ENCODE measurements around the gene MRPL17. TPM values are rescaled to one million over a fixed set of nuclear protein-coding genes. Genes with fewer than 3 reads are reported as not detected.

MRPL17 gene
- total and polyA plus RNA-seq, 7 experiments from 2014 or later = 10.0 to 70.3 (median 26.4) TPM

DNA sequence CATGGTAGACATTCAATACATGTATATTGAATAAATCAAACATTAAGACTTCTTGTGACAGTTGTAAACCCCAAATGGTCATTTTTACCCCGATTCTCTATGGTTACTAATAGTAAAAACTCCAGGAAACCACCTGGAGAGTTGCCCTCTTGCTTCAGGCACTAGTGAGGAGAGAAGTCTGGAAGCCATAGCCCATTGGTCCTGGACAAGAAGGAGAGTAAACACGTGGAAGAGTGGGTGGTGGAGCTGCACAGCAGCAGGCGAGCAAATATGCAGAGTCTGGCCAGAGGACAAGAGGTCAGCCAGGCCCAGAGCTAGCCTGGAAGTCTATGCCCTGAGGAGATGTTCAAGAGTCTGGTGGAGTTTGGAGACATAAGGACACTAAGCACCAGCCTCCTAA is 45.3 kb downstream of the MRPL17 start:
- Mint-ChIP-seq H3K4me1 (peaks cover 0 to 7% (median 5%) of the 10 kb centered on the region in 7 donors), H3K36me3 (peaks cover 0 to 14% (median 5%) of the 10 kb centered on the region in 5 donors), H3K4me3 (no peak overlapping the region), H3K27ac (no peak overlapping the region), H3K9me3 (no peaks in the 10 kb centered on the region), H3K27me3 (no peaks in the 10 kb centered on the region)
- ChIA-PET POLR2A (interaction anchor here (0.9 kb wide), 1 partner anchor 19 kb away, joined by 3 read pairs; the partner anchor contains the start of gene TPP1), CTCF (no interaction called here)
- Histone ChIP-seq H3K27me3 (ENCODE audit: control insufficient read depth in 2 of 2, insufficient read depth in 2 of 2, low read length in 2 of 2) (no peaks in the 10 kb centered on the region), H3K36me3 (ENCODE audit: control insufficient read depth in 2 of 3, insufficient read depth in 3 of 3, low read length in 3 of 3) (peaks cover 0 to 30% (median 0%) of the 10 kb centered on the region in 3 experiments), H3K4me1 (ENCODE audit: control insufficient read depth in 2 of 2, insufficient read depth in 2 of 2, low read length in 2 of 2) (no peaks in the 10 kb centered on the region), H3K4me3 (ENCODE audit: low read length) (no peak overlapping the region), H3K27ac (ENCODE audit: low read depth, low read length) (no peak overlapping the region), H3K9me3 (ENCODE audit: control insufficient read depth in 2 of 3, low read length in 3 of 3) (no peaks in the 10 kb centered on the region)
- DNase-seq = no peak
- ATAC-seq = no peak
- intact Hi-C loops (cut with micrococcal nuclease) = no loop called here

DNA sequence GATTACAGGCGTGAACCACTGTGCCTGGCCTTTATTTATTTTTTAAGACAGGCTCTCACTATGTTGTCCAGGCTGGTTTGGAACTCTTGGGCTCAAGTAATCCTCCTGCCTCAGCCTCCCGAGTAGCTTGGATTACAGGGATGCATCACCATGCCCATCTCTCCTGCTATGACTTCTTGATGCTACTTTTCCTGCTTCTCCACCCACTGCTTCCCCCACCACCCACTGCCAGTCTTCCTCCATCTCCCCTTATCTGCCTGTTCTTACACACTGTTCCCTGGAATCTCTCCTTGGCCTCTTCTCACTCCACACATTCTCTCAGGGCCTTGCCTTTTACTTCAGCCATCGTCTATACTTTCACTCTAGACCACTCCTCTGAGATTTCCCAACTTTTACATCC is 46.7 kb downstream of the MRPL17 start:
- POLR2A ChIA-PET = interaction anchor here (1.4 kb wide), 1 partner anchor 17 kb away, joined by 4 read pairs; the partner anchor contains the start of gene TPP1

DNA sequence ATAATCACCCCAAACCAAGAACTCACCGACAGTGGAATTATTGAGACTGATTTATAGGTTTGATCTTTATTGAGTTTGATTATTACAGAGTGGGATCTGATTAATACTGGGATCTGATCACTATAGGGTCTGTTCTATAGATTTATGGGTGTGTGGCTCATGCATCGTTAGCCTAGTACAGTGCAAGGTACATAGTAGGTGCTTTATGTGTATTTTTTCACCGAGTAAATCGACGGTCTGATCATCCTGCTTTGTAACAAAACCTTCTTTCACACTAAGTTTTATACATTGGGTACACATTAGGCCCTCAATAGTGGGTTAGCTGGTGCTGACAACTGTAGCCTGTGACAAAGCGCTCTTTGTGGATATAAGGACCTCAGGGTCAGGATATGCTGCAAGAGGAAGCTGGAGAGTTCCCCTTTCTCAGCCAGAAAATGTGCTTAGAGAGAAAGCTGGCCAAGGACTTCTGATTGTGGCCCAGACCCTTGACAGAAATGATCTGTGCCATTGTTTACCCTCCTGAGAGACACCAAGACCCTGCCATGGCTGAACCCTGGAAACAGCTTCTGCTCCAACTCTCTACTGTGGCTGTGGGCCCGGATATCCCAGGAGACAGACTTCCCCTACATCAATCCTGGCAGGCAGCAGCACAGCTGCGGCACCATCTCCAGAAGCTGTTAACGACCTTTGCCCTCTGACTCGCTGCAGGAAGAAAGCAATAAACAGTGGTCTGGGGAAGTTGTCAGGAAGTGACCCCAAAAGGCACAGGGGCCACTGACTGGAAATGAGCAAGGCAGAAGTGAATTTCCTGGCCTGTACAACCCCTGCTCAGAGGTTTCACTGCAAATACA is 47.8 kb downstream of the MRPL17 start:
- Histone ChIP-seq H3K9me3 (ENCODE audit: control insufficient read depth in 2 of 3, low read length in 3 of 3) (no peaks in the 10 kb centered on the region), H3K36me3 (ENCODE audit: control insufficient read depth in 2 of 3, insufficient read depth in 3 of 3, low read length in 3 of 3) (peaks cover 0 to 46% (median 0%) of the 10 kb centered on the region in 3 experiments), H3K4me1 (ENCODE audit: control insufficient read depth in 2 of 2, insufficient read depth in 2 of 2, low read length in 2 of 2) (no peaks in the 10 kb centered on the region), H3K27me3 (ENCODE audit: control insufficient read depth in 2 of 2, insufficient read depth in 2 of 2, low read length in 2 of 2) (no peaks in the 10 kb centered on the region), H3K4me3 (ENCODE audit: low read length) (no peak overlapping the region), H3K27ac (ENCODE audit: low read depth, low read length) (no peak overlapping the region)
- Mint-ChIP-seq H3K36me3 (peaks cover 0 to 21% (median 12%) of the 10 kb centered on the region in 5 donors), H3K4me1 (peaks cover 0 to 7% (median 5%) of the 10 kb centered on the region in 7 donors), H3K27ac (peak overlapping the region in 2 of 9 donors; percentile 3 to 39), H3K9me3 (peaks cover 0 to 1% (median 0%) of the 10 kb centered on the region in 11 donors), H3K4me3 (no peak overlapping the region), H3K27me3 (no peaks in the 10 kb centered on the region)
- ChIA-PET CTCF (interaction anchor here (0.8 to 0.9 kb wide), 2 partner anchors 8 to 17 kb away, joined by 3 read pairs; no protein-coding TSS in a partner anchor), POLR2A (interaction anchor here (0.6 to 1.4 kb wide), 3 partner anchors 14 to 18 kb away, joined by 3 to 6 read pairs (median 4); partner anchors contain the start of gene TPP1)
- DNase-seq (no peak), ATAC-seq (peak; percentile 69)
- intact Hi-C loops (cut with micrococcal nuclease) = no loop called here

More for the DNA sequence above, 46.7 kb downstream of the MRPL17 start:
- Histone ChIP-seq H3K27me3 (ENCODE audit: control insufficient read depth in 2 of 2, insufficient read depth in 2 of 2, low read length in 2 of 2) (no peaks in the 10 kb centered on the region), H3K27ac (ENCODE audit: low read depth, low read length) (no peak overlapping the region), H3K36me3 (ENCODE audit: control insufficient read depth in 2 of 3, insufficient read depth in 3 of 3, low read length in 3 of 3) (peaks cover 0 to 43% (median 0%) of the 10 kb centered on the region in 3 experiments), H3K9me3 (ENCODE audit: control insufficient read depth in 2 of 3, low read length in 3 of 3) (no peaks in the 10 kb centered on the region), H3K4me3 (ENCODE audit: low read length) (no peak overlapping the region), H3K4me1 (ENCODE audit: control insufficient read depth in 2 of 2, insufficient read depth in 2 of 2, low read length in 2 of 2) (no peaks in the 10 kb centered on the region)
- ATAC-seq (no peak), DNase-seq (no peak)
- CTCF ChIA-PET = interaction anchor here (0.8 kb wide), 1 partner anchor 18 kb away, joined by 3 read pairs; no protein-coding TSS in a partner anchor
- Mint-ChIP-seq H3K27me3 (no peaks in the 10 kb centered on the region), H3K36me3 (peaks cover 0 to 16% (median 8%) of the 10 kb centered on the region in 5 donors), H3K27ac (no peak overlapping the region), H3K9me3 (peaks cover 0 to 1% (median 0%) of the 10 kb centered on the region in 11 donors), H3K4me3 (no peak overlapping the region), H3K4me1 (peaks cover 0 to 7% (median 5%) of the 10 kb centered on the region in 7 donors)
- intact Hi-C loops (cut with micrococcal nuclease) = no loop called here

DNA sequence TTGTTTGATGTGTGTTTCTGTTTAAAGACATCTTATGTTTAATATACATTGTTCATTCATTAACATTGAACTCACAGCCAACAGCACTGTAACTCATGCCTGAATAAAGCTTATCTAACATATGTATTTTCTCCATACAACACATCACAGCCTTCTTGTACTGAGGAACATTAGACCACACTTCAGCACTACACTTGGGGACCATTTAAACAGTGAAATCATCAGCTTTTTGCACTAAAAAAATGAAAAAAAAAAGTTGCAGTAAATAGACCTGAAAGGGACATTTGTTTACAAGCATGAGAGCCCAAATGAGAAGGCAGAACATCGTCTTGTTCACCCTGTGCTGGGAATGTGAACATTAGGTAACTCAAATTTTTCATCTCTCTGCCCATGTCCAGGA is 48.6 kb downstream of the MRPL17 start:
- Mint-ChIP-seq H3K36me3 (peaks cover 0 to 17% (median 10%) of the 10 kb centered on the region in 5 donors), H3K27ac (peak overlapping the region in 2 of 9 donors; percentile 26 to 39), H3K4me3 (no peak overlapping the region), H3K27me3 (no peaks in the 10 kb centered on the region), H3K9me3 (peaks cover 0 to 1% (median 0%) of the 10 kb centered on the region in 11 donors), H3K4me1 (peaks cover 0 to 5% (median 3%) of the 10 kb centered on the region in 7 donors)
- Histone ChIP-seq H3K4me1 (ENCODE audit: control insufficient read depth in 2 of 2, insufficient read depth in 2 of 2, low read length in 2 of 2) (no peaks in the 10 kb centered on the region), H3K4me3 (ENCODE audit: low read length) (no peak overlapping the region), H3K36me3 (ENCODE audit: control insufficient read depth in 2 of 3, insufficient read depth in 3 of 3, low read length in 3 of 3) (peaks cover 0 to 43% (median 0%) of the 10 kb centered on the region in 3 experiments), H3K27me3 (ENCODE audit: control insufficient read depth in 2 of 2, insufficient read depth in 2 of 2, low read length in 2 of 2) (no peaks in the 10 kb centered on the region), H3K9me3 (ENCODE audit: control insufficient read depth in 2 of 3, low read length in 3 of 3) (no peaks in the 10 kb centered on the region), H3K27ac (ENCODE audit: low read depth, low read length) (no peak overlapping the region)
- ChIA-PET POLR2A (interaction anchor here (1.1 to 1.3 kb wide), 2 partner anchors 10 to 13 kb away, joined by 3 read pairs; no protein-coding TSS in a partner anchor), CTCF (interaction anchor here (0.9 kb wide), 1 partner anchor 9 kb away, joined by 3 read pairs; no protein-coding TSS in a partner anchor)
- intact Hi-C loops (cut with micrococcal nuclease) = no loop called here
- ATAC-seq (no peak), DNase-seq (no peak)

DNA sequence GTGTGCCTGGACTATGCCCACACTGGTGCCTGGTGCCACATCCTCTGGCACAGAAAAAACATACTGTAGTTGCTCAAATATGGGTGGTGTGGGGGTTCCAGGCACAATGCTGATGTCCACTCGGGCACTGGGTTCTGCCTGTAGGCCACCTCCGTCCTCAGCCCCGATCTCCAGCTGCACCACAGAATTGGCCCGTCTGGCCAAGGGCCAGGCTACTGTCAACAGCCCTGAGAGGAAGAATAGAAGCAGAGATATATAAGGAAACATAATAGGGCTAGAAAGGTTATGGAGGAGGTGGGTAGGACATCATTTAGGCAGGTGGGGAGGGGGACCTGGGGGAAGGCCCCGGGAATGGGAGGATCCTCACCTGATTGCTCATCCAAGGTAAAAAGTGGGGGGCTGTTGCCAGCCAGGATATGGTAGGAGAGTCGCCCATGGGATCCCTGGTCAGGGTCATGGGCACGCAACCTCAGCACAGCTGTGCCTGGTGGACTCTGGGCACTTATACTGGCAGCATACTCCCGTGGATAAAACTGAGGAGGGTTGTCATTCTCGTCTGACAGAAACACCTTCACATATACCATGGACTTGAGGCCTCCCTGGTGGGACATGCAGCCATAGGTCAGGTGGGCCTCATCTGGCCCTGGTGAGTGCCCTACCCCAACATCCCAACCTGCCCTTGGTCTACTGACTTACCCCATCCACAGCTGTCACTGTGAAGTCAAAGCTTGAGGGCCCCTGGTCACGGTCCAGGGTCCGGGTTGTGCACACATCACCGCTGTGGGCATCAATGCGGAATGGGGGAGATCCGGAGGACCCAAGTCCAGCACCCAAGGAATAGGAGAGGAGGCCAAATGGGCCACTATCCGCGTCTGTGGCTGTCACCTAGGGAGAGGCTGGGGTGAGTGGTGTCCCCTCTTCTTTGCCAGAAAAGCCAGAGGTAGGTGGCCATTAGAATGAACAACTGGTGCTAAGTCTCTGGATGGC is 49.4 kb downstream of the MRPL17 start:
- no peak for DNase-seq
- Mint-ChIP-seq H3K27ac (peak overlapping the region in 1 of 9 donors; percentile 56), H3K4me3 (no peak overlapping the region), H3K36me3 (peaks cover 0 to 21% (median 7%) of the 10 kb centered on the region in 5 donors), H3K4me1 (peaks cover 0 to 2% (median 0%) of the 10 kb centered on the region in 7 donors), H3K9me3 (peaks cover 0 to 1% (median 0%) of the 10 kb centered on the region in 11 donors), H3K27me3 (no peaks in the 10 kb centered on the region)
- intact Hi-C loops (cut with micrococcal nuclease) = no loop called here
- Histone ChIP-seq H3K4me1 (ENCODE audit: control insufficient read depth in 2 of 2, insufficient read depth in 2 of 2, low read length in 2 of 2) (no peaks in the 10 kb centered on the region), H3K36me3 (ENCODE audit: control insufficient read depth in 2 of 3, insufficient read depth in 3 of 3, low read length in 3 of 3) (peaks cover 0 to 46% (median 0%) of the 10 kb centered on the region in 3 experiments), H3K27ac (ENCODE audit: low read depth, low read length) (no peak overlapping the region), H3K9me3 (ENCODE audit: control insufficient read depth in 2 of 3, low read length in 3 of 3) (no peaks in the 10 kb centered on the region), H3K4me3 (ENCODE audit: low read length) (no peak overlapping the region), H3K27me3 (ENCODE audit: control insufficient read depth in 2 of 2, insufficient read depth in 2 of 2, low read length in 2 of 2) (no peaks in the 10 kb centered on the region)
- no peak for ATAC-seq
- CTCF ChIA-PET = interaction anchor here (0.9 kb wide), 1 partner anchor 9 kb away, joined by 3 read pairs; no protein-coding TSS in a partner anchor
- POLR2A ChIA-PET = interaction anchor here (0.8 to 1.3 kb wide), 4 partner anchors 10 to 22 kb away, joined by 3 read pairs; partner anchors contain the start of gene TAF10
